ENCODE results near the gene PCDHB5.
A peak's percentile ranks its signal among the peaks of the same experiment; 100 is the strongest.
"Not testable (repeated sequence)": the region's sequence is repeated elsewhere in the genome, so short reads cannot be mapped to it uniquely, and the experiment has no call there.

PCDHB5 gene

DNA sequence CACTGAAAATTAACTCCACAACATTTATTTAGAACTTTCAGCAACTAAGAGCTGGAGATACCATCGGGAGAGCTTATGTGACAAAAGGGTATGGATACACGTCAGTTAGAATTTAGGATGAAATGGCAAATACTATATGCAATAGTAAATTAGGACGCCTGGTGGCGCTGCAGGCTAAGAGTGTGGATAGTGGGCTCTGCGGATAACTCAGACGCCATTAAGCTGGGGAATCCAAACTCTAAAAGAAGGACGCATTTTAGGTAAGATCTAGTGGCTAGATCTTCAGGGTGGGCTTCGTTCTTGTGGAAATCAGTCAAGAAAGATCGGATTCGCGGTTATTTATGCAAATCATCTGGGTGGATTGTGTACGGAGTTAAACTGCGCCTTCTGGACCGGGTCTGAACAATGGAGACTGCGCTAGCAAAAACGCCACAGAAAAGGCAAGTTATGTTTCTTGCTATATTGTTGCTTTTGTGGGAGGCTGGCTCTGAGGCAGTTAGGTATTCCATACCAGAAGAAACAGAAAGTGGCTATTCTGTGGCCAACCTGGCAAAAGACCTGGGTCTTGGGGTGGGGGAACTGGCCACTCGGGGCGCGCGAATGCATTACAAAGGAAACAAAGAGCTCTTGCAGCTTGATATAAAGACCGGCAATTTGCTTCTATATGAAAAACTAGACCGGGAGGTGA is at the start of gene PCDHB5:
Gene PCDHB5, plus strand, starts transcription at position 177 of the 688 bp plus-strand sequence. Its CDS starts 229 bp downstream, at position 406.
- peak; percentile 28 for DNase-seq (ENCODE audit: low spot score)

DNA sequence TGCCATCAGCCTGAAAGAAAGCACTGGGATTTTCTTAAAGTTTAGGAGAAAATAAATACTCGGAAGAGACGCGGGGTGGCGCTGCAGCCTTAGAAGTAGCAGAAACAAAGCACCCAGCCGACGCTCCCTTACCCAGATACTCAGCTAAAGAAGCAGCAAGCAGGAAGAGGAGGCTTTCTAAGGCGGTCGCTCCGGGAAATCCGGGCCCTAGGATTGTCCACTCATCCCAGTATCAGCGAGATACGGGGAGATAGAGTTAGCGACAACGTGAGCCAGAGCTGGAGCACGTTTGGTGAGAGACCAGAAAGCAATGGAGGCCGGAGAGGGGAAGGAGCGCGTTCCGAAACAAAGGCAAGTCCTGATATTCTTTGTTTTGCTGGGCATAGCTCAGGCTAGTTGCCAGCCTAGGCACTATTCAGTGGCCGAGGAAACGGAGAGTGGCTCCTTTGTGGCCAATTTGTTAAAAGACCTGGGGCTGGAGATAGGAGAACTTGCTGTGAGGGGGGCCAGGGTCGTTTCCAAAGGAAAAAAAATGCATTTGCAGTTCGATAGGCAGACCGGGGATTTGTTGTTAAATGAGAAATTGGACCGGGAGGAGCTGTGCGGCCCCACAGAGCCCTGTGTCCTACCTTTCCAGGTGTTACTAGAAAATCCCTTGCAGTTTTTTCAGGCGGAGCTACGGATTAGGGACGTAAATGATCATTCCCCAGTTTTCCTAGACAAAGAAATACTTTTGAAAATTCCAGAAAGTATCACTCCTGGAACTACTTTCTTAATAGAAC is 40.3 kb upstream of the PCDHB5 start, which contains the start of gene PCDHB2:
Gene PCDHB2, plus strand, starts transcription at position 135 of the 782 bp plus-strand sequence. Its CDS starts 176 bp downstream, at position 311.
- DNase-seq (ENCODE audit: low spot score) = peak; percentile 42

DNA sequence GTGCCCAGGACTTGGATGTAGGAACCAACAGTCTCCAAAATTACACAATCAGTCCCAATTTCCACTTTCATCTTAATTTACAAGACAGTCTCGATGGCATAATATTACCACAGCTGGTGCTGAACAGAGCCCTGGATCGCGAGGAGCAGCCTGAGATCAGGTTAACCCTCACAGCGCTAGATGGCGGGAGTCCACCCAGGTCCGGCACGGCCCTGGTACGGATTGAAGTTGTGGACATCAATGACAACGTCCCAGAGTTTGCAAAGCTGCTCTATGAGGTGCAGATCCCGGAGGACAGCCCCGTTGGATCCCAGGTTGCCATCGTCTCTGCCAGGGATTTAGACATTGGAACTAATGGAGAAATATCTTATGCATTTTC is 39.8 kb upstream of the PCDHB5 start:
- no peak for DNase-seq (ENCODE audit: low spot score)

DNA sequence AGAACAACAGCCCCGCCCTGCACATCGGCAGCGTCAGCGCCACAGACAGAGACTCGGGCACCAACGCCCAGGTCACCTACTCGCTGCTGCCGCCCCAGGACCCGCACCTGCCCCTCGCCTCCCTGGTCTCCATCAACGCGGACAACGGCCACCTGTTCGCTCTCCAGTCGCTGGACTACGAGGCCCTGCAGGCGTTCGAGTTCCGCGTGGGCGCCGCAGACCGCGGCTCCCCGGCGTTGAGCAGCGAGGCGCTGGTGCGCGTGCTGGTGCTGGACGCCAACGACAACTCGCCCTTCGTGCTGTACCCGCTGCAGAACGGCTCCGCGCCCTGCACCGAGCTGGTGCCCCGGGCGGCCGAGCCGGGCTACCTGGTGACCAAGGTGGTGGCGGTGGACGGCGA is 38.8 kb upstream of the PCDHB5 start:
- not testable (repeated sequence) for DNase-seq (ENCODE audit: low spot score)

DNA sequence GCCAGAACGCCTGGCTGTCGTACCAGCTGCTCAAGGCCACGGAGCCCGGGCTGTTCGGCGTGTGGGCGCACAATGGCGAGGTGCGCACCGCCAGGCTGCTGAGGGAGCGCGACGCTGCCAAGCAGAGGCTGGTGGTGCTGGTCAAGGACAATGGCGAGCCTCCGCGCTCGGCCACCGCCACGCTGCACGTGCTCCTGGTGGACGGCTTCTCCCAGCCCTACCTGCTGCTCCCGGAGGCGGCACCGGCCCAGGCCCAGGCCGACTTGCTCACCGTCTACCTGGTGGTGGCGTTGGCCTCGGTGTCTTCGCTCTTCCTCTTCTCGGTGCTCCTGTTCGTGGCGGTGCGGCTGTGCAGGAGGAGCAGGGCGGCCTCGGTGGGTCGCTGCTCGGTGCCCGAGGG is 38.4 kb upstream of the PCDHB5 start:
- DNase-seq (ENCODE audit: low spot score) = not testable (repeated sequence)

DNA sequence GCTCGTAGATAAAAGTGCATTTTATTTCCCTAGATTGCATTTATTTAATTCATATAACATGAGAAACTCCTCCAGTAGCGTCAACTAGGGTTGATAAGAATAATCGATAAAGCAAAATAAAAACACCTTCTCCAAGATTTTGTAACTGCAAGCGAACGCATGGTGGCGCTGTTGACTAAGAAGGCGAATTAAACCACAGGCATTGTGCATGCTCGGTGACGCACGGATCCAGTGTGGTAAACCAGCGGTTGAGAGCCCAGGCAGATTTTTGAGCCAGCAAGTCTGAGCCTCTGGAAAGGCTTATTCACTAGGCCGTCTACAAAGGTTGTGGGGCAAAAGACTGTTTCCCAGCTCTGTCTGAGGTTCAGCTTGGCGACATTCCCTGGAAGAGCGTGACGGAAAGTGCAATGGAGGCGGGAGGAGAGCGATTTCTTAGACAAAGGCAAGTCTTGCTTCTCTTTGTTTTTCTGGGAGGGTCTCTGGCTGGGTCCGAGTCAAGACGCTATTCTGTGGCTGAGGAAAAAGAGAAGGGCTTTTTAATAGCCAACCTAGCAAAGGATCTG is 34.7 kb upstream of the PCDHB5 start, which contains the start of gene PCDHB3:
Gene PCDHB3, plus strand, starts transcription at position 231 of the 563 bp plus-strand sequence. Its CDS starts 177 bp downstream, at position 408.
- peak; percentile 26 for DNase-seq (ENCODE audit: low spot score)

DNA sequence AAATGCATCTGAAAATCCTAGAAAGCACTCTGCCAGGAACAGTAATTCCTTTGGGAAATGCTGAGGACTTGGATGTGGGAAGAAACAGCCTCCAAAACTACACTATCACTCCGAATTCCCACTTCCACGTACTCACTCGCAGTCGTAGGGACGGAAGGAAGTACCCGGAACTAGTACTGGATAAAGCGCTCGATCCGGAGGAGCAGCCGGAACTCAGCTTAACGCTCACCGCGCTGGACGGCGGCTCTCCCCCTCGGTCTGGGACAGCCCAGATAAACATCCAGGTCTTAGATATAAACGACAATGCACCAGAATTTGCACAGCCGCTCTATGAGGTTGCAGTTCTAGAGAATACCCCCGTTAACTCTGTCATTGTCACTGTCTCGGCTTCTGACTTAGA is 33.9 kb upstream of the PCDHB5 start:
- DNase-seq (ENCODE audit: low spot score) = no peak

DNA sequence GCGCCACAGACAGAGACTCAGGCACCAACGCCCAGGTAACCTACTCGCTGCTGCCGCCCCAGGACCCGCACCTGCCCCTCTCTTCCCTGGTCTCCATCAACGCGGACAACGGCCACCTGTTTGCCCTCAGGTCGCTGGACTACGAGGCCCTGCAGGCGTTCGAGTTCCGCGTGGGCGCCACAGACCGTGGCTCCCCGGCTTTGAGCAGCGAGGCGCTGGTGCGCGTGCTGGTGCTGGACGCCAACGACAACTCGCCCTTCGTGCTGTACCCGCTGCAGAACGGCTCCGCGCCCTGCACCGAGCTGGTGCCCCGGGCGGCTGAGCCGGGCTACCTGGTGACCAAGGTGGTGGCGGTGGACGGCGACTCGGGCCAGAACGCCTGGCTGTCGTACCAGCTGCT is 32.9 kb upstream of the PCDHB5 start:
- not testable (repeated sequence) for DNase-seq (ENCODE audit: low spot score)

DNA sequence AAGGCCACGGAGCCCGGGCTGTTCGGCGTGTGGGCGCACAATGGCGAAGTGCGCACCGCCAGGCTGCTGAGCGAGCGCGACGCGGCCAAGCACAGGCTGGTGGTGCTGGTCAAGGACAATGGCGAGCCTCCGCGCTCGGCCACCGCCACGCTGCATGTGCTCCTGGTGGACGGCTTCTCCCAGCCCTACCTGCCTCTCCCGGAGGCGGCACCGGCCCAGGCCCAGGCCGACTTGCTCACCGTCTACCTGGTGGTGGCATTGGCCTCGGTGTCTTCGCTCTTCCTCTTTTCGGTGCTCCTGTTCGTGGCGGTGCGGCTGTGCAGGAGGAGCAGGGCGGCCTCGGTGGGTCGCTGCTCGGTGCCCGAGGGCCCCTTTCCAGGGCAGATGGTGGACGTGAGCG is 32.5 kb upstream of the PCDHB5 start:
- not testable (repeated sequence) for DNase-seq (ENCODE audit: low spot score)

DNA sequence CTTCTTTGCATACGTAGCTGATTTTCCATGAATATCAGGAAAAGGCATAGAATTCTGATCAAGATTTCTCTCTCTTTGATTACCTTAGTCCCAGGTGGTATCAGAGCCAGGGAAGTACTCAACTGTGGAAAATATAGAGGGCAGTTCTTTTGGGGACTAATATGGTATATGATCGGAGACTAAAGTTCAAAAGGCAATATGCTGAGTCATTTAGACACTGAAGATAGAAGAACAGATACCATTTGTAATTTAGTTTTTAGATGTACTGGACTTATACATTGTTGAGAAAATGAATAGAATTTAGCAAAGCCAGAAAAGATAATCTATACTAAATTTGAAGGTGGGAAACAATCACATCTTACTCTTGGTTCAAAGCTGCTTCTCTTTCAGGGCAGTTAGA is 29.7 kb upstream of the PCDHB5 start:
- no peak for DNase-seq (ENCODE audit: low spot score)

DNA sequence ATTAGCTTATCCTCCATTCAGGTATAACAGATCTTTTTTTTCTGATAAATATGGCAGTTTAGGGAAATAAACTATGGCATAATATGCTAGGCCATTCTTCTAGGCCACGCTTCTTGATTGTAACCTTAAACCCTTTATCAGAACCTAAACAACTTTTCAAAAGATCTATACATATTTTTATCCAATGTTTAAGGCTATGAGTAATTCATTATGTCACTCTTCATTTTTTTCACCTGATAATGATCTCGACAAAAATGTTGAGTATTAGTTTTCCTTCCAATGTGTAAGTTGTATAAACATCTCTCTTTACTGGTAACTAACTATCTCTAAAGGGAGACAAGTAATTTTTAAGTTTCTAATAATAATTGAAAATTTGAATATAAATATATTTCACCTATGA is 15.8 kb upstream of the PCDHB5 start:
- DNase-seq (ENCODE audit: low spot score) = no peak

DNA sequence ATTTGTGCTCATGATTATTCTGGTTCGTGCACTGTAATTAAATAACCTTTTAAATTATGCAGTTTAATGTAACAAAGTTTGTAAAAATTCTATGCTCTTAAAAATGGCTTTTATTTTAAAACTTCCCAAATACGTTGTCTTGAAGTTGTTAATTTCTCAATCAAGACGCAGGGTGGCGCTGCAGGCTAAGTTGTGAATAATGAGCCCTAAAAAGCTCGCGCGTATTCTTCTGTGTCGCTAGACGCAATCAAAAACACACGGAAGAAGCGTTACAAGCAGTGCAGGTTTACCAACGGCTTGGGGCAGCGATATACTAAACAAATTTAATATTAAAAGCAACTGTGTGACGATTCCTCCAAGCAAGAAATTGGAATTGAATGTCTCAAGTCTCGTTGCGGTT is 13.4 kb upstream of the PCDHB5 start, which contains the start of gene PCDHB4:
Gene PCDHB4, plus strand, starts transcription at position 256 of the 400 bp plus-strand sequence. CDS start 181 bp downstream, outside the sequence.
- DNase-seq (ENCODE audit: low spot score) = no peak

DNA sequence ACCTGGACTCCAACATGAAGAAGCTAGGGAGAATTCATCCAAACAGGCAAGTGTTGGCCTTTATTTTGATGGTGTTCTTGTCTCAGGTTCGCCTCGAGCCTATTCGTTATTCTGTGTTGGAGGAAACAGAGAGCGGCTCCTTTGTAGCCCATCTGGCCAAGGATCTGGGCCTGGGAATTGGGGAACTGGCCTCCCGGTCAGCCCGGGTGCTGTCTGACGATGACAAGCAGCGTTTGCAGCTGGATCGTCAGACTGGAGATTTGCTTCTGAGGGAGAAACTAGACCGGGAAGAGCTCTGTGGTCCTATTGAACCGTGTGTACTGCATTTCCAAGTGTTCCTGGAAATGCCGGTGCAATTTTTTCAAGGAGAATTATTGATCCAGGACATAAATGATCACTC is 13.0 kb upstream of the PCDHB5 start:
- no peak for DNase-seq (ENCODE audit: low spot score)

DNA sequence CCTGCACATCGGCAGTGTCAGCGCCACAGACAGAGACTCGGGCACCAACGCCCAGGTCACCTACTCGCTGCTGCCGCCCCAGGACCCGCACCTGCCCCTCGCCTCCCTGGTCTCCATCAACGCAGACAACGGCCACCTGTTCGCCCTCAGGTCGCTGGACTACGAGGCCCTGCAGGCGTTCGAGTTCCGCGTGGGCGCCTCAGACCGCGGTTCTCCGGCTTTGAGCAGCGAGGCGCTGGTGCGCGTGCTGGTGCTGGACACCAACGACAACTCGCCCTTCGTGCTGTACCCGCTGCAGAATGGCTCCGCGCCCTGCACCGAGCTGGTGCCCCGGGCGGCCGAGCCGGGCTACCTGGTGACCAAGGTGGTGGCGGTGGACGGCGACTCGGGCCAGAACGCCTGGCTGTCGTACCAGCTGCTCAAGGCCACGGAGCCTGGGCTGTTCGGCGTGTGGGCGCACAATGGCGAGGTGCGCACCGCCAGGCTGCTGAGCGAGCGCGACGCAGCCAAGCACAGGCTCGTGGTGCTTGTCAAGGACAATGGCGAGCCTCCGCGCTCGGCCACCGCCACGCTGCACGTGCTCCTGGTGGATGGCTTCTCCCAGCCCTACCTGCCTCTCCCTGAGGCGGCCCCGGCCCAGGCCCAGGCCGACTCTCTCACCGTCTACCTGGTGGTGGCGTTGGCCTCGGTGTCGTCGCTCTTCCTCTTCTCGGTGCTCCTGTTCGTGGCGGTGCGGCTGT is 11.4 kb upstream of the PCDHB5 start:
- DNase-seq (ENCODE audit: low spot score) = not testable (repeated sequence)

DNA sequence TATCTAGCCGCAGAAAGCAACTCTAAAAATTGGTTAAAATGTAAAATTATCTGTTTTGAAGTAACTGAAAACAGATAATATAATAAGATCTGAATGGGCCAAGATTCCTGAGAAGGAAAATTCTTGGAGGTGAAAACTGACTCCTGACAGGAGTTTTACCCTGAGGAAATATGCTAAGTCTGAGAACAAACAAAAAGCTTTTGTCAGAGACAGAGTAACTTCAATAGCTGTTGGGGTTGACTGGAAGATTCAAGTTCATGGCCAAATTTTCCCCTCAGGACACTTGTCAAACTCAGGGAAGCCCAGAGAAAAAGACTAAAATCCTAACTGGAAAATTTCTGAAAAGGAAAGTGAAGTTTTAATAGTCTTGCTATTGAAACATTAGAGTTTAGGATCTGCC is 7.7 kb upstream of the PCDHB5 start:
- DNase-seq (ENCODE audit: low spot score) = no peak

DNA sequence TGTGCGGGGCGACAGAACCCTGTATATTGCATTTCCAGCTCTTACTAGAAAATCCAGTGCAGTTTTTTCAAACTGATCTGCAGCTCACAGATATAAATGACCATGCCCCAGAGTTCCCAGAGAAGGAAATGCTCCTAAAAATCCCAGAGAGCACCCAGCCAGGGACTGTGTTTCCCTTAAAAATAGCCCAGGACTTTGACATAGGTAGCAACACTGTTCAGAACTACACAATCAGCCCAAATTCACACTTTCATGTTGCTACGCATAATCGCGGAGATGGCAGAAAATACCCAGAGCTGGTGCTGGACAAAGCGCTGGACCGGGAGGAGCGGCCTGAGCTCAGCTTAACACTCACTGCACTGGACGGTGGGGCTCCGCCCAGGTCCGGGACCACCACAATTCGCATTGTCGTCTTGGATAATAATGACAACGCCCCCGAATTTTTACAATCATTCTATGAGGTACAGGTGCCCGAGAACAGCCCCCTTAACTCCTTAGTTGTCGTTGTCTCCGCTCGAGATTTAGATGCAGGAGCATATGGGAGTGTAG is 786 bp downstream of the PCDHB5 start:
- no peak for DNase-seq (ENCODE audit: low spot score)

DNA sequence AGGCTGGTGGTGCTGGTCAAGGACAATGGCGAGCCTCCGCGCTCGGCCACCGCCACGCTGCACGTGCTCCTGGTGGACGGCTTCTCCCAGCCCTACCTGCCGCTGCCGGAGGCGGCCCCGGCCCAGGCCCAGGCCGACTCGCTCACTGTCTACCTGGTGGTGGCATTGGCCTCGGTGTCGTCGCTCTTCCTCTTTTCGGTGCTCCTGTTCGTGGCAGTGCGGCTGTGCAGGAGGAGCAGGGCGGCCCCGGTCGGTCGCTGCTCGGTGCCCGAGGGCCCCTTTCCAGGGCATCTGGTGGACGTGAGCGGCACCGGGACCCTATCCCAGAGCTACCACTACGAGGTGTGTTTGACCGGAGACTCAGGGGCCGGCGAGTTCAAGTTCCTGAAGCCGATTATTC is 2.3 kb downstream of the PCDHB5 start:
- not testable (repeated sequence) for DNase-seq (ENCODE audit: low spot score)

DNA sequence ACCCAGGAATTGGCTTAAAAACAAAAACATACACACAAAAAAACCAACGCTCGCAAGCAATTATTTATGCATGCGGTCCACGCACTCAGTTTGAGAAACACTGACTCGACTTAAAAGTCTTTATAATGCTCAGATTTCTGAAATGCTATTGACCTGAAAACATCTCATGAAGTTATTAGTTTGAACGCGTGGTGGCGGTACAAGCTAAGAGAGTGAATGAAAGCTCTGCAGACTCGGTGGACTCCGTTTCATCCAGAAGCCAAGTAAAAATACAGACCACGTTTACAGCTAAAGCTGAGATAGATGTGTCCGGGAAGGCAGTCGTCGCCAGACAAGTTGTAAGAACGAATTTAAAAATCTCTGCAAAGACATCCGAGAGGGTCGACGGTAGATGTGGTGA is 14.8 kb downstream of the PCDHB5 start, which contains the start of gene PCDHB6:
Gene PCDHB6, plus strand, starts transcription at position 246 of the 400 bp plus-strand sequence. CDS start 201 bp downstream, outside the sequence.
- DNase-seq (ENCODE audit: low spot score) = peak; percentile 51

DNA sequence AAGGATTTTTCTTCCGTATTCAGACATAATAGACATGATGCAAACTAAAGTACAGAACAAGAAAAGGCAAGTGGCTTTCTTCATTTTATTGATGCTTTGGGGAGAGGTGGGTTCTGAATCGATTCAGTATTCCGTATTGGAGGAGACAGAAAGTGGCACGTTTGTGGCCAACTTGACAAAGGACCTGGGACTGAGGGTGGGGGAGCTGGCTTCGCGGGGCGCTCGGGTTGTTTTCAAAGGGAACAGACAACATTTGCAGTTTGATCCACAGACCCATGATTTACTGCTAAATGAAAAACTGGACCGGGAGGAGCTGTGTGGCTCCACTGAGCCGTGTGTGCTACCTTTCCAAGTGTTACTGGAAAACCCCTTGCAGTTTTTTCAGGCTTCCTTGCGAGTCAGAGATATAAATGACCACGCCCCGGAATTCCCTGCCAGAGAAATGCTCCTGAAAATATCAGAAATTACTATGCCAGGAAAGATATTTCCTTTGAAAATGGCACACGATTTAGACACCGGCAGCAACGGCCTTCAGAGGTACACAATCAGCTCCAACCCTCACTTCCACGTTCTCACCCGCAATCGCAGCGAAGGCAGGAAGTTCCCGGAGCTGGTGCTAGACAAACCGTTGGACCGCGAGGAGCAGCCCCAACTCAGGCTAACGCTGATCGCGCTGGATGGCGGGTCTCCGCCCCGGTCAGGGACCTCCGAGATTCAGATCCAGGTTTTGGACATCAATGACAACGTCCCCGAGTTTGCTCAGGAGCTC is 15.4 kb downstream of the PCDHB5 start:
- DNase-seq (ENCODE audit: low spot score) = no peak

DNA sequence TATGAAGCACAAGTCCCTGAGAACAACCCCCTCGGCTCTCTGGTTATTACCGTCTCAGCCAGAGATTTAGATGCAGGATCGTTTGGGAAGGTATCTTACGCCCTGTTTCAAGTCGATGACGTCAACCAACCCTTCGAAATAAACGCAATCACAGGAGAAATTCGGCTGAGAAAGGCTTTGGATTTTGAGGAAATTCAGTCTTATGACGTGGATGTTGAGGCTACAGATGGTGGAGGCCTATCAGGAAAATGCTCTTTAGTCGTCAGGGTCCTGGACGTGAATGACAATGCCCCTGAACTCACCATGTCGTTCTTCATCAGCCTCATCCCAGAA is 16.0 kb downstream of the PCDHB5 start:
- no peak for DNase-seq (ENCODE audit: low spot score)

DNA sequence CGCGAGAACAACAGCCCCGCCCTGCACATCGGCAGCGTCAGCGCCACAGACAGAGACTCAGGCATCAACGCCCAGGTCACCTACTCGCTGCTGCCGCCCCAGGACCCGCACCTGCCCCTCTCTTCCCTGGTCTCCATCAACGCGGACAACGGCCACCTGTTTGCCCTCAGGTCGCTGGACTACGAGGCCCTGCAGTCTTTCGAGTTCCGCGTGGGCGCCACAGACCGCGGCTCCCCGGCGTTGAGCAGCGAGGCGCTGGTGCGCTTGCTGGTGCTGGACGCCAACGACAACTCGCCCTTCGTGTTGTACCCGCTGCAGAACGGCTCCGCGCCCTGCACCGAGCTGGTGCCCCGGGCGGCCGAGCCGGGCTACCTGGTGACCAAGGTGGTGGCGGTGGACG is 16.6 kb downstream of the PCDHB5 start:
- not testable (repeated sequence) for DNase-seq (ENCODE audit: low spot score)
